GM19438 (cell line): ENCODE results near the gene AGBL1.

ENCODE experiments used
- ATAC-seq: cut with Tn5 transposase; IDR thresholded peaks from one replicate; pipeline ENCODE4 v1.9.1; 2021; ENCODE audit warnings: low read depth; ENCODE audit not compliant: unreplicated experiment

The AGBL1 gene

DNA sequence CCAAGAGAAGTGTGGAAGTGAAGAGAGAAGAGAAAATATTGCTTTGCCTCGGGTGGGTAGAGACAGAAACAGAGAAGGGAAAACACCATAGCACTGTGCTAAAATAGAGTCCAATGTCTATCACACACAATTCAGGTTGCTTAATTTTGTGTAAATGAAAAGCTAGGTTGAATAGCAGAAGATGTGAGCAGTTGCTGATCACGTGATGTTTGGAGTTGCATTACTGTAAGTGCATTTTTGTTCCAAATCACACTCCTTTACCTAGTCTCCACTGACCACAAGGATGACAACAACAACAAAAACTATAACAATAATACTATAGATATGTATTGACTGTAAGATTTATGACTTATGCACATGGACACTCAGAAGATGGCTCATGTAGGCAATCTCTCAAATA, 683.2 kb downstream of the AGBL1 start:
- no peak for ATAC-seq

DNA sequence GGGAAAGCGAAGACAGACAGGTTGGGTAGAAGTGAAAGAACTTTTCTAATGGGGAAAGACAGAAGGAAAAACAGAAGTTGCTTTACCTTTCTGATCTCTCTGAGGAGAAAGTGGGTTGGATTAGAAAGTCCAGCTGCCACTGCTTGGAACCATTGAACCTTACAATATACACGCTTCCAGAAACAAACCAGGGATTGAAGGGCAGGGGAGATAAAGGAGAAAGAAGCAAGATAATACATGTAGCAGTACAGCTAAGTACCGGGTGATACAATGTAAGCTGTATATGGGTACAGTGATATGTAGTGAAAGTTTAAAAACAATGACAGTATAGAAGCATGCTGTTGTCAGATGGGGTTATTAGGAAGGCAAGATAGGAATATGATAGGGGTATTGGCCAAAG, 684.4 kb downstream of the AGBL1 start:
- no peak for ATAC-seq

DNA sequence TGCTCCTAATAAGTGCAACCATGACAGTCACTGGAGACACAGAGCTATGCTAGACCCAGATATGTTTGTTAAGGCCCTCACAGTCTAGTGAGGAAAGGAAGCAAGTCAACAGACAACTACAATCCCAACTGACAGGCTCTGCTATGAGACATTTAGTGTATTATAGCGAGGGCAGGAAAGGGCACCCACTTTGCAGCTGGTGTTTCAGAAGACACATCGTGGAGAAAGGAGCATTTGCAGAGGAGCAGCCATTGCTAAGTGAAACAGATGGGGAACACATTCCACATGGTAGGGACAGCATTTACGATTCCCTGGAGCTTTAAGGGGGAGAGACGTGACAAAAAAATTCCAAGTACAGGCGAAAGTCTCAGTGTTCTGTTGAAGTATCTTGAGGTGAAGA, 685.6 kb downstream of the AGBL1 start:
- ATAC-seq, result no peak

DNA sequence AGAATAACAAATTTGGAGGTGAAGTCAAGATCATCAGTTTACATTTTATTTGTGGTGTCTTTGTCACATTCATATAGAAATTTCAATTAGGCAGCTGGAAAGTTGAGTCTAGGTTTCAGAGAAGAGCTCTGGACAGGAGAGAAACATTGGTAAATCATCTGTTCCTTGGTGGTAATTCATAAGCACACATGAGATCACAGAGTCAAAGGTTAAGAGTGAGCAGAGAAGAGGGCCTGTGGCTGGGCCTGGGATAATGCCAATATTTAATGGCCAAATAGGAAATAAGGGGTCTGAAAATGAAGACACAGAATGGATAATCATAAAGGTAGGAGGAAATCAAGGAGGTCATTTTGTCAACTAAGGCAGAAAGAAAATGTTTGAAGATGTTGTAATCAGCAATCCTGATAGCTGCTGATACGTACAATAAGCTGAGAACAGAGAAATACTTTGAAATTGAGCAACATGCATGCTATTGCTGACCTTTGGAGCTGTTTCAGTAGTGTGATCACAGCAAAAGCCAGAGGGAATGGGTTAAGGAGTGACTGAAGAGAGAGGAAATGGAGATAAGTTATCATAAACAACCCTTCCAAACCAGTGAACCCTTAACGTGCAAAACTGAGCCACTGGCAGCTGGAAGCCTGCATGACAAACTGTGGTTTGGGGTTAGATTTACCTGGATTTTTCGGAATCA, 692.8 kb downstream of the AGBL1 start:
- ATAC-seq, result no peak

DNA sequence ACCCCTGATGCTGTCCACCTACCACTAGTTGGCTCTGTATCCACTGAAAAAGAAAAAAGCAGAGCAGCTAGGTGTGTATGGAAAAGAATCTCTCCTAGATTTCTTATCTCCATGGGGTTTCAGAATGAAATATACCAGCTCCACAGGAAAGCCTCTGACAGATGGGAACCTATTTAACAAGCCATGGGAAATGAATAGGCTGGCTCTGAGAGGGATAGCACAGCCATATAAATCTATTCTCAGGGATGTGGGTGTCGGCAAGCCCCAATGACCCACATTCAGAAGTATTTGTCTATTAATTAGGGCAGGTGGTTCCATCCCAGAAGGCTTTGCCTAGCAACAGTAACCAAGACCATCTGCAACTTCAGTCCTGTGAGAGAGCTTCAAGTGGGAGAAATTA, 694.1 kb downstream of the AGBL1 start:
- ATAC-seq, result no peak

DNA sequence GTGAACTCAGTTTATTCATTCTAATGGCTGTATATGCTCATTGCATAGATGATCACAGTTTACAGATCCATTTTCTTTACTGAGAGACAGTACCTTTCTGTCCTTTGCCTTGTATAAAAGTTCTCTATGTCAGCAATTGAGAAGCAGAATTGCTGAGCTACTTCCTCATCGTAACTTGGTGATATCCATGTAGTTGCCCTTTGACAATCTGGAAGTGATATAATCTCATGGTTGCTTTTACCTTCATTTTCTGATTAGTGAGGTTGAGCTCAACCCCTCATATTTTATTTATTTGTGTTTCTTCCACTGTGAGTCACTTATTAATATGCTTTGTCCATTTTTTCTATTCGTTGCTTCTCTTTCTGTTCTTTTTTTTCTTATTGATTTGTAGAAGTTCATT, 696.5 kb downstream of the AGBL1 start:
- ATAC-seq, result no peak

DNA sequence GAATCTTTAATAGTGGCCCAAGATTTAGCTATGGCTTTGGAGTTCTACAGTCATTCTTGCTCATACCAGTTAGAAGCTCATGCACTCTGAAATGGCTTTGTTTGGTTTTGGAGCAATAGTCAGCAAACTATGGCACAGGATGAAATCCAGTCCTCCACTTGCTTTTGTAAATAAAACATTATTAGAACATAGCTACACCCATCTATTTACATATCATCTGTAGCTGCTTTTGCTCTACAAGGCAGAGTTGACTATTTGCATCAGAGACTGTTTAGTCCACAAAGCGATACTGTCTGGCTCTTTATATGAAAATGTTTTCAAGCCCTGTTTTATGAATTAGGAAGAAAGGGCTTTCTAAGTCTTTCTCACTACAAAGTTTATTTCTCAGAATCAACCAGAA, 716.9 kb downstream of the AGBL1 start:
- no peak for ATAC-seq

DNA sequence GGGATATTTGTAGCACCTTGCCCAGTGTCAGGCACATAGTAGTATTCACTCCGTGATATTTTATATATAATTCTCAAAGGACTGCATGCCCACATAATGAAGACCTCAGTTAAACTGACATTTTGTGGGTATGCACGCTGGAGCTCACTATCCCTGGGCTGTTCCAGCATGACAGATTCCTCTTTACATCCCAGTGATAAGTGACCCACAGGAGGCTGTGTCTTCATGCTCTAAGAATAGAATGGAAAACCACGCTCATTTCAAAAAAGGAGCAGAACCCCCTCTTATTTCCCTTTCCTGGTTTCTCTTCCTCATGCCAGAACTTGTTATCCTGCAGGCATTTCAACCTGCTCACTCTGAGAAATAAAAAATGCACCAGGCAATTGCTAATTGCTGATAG, 717.5 kb downstream of the AGBL1 start:
- no peak for ATAC-seq

DNA sequence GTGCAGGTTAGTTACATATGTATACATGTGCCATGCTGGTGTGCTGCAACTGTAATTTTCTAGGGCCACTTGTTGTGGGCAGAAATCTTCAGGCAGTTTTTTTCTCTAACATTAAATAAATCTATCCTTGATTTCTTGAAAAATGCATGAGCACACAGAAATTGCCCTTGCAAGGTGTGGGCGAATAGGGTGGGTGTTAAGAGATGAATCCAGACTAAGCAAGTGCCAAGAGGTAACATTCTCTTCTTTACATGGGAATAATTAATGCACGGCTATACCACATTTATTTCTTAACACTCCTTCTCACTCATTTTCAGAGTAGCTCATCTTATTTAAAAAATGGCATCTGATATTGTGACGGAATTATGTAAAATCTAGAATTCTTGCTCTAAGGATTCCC, 719.6 kb downstream of the AGBL1 start:
- ATAC-seq, result no peak

DNA sequence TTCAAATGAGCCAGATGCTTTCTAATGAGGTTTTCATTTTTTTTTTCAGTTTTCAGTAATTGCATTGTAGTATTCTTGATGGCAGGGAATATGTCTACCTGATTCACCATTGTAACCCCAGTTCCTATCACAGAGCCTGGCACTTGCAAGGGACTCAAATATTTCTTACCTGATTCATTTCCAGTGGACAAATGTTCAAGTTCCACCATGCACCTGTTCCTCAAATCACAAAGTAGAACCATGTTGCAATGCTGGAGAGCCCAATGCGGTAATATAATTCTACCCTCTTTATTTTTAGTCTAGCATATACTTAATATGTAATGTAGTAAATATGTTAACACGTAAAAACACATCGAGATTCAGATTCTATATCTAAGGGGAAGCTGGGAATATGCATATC, 722.6 kb downstream of the AGBL1 start:
- ATAC-seq, result no peak

DNA sequence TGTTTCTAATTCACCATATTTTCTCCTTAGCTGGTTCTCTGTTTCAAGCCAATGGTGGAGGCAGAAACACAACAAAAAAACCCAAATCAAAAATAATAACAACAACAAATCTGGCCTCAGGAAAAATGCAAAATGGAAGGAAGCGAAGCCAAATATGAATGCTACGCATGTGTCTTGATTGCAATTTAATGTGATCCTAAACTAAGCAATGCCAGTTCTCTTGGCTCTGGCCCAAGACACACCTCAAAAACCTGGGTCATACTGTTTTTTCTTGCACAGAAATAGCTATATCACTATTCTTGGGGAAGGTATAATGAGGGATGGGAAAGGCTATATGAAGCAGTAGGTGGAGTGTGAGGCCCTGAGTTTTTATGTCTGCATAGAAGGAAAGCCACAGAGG, 724.7 kb downstream of the AGBL1 start:
- ATAC-seq, result no peak

DNA sequence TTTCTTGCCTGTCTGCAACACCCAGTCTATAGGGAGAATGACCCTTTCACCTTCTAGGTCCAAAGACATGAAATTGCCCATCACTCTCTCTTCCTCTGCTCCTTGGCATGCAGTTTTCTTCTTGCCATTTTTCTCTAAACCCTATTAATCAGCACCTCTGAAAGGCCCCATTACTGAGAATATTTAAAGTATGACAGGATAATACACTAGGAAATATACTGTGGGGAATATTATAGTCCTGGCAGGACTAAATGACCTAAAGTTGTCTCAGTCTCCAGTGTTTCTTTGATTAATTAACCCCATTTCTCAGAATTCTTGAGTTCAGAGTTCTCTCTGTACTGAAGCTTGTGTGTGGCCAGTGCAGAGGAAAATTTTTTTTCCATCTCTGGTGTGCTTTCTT, 730.7 kb downstream of the AGBL1 start:
- no peak for ATAC-seq

DNA sequence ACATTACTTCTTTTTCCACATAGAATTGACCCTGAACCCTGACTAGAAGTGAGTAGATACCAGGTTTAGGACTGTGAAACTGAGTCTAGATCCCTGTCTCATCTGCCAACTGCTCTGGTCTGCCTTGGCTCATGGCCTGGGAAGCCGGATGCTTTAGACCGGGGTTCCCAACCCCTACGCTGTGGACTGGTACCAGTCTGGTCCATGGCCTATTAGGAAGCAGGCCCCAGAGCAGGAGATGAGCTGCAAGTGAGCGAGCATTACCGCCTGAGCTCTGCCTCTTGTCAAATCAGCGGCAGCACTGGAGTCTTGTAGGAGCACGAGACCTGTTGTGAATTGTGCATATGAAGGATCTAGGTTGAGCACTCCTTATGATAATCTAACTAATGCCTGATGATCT, 734.2 kb downstream of the AGBL1 start:
- ATAC-seq, result no peak

DNA sequence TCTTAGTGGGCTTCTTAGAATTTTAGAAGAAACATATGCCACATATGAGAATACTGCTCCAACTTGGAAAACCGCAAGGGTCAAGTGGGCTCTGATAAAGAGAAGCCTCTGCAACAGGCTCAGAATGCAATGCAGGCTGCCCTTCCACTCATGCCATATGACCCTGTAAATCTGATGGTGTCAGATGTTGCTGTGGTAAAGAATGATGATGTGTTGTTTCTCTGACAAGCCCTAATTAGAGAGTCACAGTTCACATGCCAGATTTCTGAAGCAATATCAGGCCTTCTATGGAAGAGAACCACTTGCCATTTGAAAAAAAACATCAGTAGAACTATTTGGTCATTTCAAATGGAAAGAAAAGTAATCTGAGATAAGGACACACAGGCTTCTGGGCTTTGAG, 749.6 kb downstream of the AGBL1 start:
- no peak for ATAC-seq

DNA sequence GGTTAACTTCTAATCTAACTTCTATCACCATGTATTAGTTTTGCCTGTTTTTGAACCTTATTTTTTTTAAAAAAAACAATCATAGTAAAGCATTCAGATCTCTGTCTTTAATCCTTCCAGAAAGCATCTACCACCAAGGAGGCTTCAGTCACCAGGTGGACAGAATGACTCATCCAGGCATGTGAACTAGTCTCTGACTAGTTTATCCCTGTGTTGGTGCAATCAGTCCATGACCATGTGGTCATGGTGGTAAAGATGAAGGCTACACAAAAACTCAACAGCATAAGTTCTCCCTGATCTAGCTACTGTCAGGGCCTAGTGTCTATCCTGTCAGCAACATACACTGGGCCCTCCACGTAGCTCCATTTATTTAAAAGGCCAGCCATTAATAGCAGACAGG, 750.6 kb downstream of the AGBL1 start:
- no peak for ATAC-seq

DNA sequence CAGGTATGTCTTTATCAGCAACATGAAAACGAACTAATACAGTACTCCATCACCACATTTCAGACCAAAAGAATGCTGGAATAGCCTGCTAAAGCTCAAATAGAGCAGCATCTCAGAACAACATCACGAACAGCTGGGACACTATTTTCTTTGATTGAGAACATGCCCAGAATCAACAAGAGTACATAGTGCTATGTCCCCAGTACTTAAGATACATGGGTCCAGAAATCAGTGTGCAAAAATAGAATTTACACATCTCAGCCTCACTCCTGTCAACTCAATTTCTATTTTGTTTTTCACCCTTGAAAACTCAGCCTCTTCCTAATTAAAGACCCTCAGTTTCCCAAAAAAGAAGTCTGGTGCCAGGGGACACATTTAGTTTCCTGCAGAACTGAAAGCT, 753.9 kb downstream of the AGBL1 start:
- no peak for ATAC-seq

DNA sequence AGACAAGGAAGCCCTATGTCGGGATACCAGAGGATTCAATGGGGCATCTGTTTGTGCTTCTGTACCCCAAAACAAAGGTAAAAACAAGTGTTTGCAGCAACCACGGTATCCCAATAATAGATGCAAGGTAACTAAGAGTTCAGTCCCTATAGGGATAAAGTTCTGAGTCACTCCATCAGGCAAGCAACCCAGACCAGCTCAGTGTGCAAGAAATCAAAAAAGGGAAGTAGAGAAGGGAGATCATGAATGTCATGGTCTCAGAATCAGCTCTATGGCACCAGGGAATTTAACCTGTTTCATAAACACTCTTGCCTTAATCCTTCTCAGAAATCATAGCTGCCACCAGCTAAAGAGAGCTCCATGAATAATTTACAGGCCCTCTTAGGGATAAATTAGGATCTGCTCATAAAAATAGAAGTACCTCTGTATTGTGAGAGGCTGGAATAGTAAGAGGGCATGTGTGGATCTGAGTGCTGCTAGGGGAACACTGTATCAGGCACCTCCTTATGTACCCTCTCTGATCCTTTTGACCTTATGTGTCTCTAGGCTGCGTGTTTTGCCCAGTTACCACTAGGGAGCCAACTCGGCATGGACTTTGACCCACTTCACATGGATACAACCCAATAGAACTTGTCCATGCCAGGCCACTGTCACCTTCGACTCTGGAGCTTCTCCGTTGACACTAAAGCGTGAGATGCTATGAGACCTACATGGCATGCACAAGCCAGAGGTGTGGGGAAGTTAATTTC, 754.6 kb downstream of the AGBL1 start:
- no peak for ATAC-seq

DNA sequence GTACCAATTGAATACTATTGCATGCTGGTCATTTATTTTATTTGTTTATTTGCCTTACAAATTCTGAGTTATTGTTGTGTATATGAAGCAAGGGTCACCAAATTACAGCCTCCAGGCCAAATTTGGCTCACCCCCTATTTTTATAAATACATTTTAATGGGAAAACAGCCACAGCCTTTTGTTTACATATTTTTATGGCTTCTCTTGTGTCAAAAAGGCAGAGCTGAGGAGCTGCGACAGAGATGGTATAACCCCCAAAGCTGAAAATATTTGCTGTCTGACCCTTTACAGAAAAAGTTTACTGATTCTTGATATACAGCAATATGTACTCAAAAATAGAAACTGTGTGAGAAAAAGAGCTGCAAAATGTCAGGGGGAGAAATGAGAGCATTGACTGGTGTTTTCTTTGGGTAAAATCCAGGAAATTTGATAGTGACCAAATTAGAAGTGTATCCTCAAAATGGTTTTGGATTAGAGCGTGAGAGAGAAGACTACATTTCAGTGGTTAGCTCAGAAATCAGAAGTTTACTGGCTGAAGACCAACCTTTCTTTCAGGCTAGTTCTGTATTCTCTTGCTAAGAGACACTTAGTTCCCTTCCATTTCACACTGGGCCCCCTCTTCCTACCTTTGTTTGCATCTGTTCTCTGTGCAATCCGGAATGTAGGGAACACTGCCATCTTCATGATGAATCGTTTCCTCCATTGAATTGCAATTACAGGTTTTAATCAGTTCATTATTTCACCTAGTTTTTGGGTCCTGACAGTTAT, 757.8 kb downstream of the AGBL1 start:
- ATAC-seq, result no peak

DNA sequence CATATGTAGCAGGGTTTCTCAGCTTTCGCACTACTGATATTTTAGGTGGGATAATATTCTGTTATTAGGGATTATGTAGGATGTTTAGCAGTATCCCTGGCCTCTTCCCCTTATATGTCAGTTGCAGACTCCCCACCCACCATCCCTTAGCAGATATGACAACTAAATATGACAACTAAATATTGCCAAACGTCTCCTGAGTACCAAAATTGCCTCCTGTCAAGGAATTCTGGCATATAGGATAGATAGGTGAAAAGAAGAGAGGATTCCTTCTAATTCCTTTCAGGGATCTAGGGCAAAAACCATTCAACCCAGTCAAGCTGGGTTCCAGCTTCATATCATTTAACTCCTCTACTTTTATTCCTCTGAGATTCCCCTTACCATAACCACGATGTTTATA, 759.8 kb downstream of the AGBL1 start:
- no peak for ATAC-seq

DNA sequence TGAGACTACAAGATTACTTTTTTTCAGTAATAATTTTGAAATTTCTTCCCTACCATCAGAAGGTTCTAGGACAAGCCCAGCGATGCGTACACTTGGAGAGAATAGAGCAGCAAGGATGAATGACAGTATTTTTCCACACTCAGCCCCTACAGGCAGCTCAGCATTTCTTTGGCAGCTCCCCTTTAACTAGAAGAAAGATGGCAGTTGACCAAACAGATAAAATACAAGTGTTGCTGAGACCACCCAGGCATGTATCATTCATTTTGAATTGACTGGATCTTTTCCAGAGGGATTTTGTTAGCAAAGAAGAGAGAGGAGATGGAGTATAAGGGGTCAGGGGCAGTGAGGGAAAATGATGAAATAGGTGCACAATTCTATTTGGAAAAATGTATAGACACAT, 761.3 kb downstream of the AGBL1 start:
- no peak for ATAC-seq

DNA sequence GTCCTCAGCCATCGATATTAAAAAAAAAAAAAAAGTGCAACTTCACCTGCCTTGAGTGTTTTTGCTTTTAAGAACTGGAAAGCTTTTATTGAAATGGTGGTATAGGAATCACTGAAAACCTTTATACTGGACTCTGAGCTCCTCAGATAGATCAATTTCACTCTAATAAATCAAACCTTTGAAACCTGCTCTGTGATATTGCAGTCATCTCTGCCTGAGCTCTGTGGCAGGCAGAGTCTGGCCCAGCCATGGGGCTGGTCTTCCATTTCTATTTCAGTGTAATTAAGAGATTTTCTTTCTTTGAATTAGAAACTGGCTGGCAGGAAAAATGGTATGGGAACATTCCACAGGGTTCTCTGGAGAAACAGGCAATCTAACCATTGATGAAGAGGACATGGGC, 762.5 kb downstream of the AGBL1 start:
- ATAC-seq, result no peak

DNA sequence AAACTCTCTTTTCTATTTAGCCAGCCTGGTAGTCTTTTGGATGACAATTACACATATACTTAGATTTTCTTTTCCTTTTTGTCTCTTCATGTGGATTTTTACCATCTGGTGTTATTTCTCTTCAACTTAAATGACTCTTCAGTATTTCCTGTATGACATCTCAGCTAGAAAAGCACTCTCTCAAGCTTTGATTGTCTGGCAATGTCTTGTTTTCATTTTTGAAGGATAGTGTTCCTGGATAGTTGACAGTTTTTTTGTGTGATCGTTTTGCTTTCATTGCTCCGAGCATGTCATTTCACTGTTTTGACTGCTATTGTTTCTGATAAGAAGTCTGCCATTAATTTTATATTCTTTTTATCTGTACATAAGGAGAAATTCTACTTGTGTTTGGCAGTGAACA, 766.4 kb downstream of the AGBL1 start:
- ATAC-seq, result no peak
